CD4-positive, alpha-beta T cell treated with Interleukin-6 for 4 hours (primary cell): ENCODE measurements around the gene KBTBD8.
A peak's percentile ranks its signal among the peaks of the same experiment; 100 is the strongest.

Source experiments
- DNase-seq: peaks from one replicate; pipeline ENCODE4 v3.0.0-alpha.2; 2020; ENCODE audit warnings: mixed read lengths

The KBTBD8 gene

GRCh38 chr3:66997560-66998112 is 471 bp upstream of the KBTBD8 start:
- DNase-seq: peak; percentile 3

GRCh38 chr3:66998904-66999235 is 763 bp downstream of the KBTBD8 start:
- DNase-seq: no peak

DNA sequence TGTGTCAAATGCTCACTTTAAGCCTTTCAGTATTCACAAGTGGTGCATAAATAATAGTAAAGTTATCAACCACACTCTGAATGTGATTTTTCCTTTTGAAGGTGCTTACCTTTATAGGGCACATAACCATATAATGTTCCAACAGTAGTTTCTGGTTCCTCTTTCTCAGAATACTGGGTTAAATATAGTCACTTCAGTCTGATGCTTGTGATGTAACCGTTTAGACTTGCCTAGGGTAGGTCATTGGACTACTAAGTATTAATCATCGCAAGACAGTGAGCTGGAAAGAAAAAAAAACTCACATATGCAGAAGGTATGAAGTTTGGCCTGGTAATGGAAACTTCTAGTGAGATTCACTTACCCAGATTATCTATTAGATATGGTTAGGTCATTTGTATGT is 1.9 kb downstream of the KBTBD8 start:
- DNase-seq: no peak

DNA sequence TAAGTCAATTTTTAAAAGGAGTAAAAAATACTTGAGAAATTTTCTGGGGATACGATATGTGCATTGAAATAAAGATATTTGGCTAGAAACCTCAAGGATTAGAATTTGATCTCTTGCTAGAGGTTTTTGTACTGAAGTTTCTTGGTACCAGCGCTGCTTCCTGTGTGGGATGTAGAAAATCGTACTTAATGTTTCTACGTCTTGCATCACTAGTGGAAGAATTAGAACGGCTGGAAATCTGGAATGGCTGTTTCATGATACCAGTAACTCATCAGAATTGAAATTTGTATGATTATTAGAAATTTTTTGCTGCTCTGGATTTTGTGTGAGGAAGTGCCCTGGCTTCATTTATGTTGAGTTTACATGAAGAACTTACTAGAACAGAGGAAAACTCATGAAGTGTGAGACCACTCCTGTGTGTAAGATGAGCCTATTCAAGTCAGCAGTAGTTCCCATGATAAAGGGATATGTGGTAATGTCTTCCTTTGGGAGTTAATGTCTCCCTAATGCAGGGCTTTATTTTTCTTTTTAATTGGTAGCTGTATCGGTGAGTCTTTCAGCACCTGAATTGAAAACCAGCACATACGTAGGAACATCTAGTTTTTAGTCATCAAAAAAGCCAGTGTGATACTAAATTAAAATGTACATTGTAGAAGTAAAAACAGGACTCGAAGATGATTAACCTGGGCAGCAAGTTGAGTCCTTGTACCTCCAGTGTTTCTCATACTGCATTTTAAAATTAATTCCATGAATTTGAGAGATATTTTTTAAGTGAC is 3.2 kb downstream of the KBTBD8 start:
- peak; percentile 5 for DNase-seq

DNA sequence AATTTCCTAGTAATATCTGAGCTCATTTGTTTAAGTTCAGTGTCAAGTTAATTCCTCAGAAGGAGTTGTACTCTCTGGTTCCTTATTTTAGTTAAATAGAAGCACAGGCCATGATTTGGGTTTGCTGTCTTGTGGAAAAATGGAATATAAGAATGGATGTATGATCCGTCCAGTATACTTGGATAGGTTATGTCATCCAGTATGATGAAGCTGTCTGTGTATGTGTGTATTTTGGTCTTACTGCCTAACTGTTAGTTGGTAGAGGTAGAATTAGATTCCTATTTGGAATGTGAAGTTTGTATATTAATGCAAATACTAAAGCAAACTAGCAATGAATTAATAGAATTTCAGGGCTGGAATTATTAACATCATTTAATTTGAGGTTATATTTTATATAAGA is 7.9 kb downstream of the KBTBD8 start:
- DNase-seq: no peak

GRCh38 chr3:67006460-67006859 is 8.4 kb downstream of the KBTBD8 start:
- DNase-seq: no peak

- no peak for DNase-seq
These were observed 10.3 kb downstream of the KBTBD8 start for GRCh38 chr3:67008388-67008787.

- DNase-seq: no peak
These were observed 11.6 kb downstream of the KBTBD8 start for GRCh38 chr3:67009716-67010115.

GRCh38 chr3:67011414-67012131 is 13.5 kb downstream of the KBTBD8 start:
- no peak for DNase-seq

DNA sequence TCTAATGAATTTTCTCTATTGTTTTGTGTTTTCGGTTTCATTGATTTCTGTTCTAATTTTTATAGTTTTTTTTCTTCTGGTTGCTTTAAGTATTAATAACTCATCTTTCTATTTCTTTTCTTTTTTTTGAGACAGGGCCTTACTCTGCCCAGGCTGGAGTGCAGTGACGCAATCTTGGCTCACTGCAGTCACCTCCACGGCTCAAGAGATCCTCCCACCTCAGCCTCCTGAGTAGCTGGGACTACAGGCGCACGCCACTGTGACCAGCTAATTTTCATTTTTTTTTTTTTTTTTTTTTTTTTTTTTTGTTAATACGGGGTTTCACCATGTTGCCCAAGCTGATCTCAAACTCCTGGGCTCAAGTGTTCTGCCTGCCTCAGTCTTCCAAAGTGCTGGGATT is 14.5 kb downstream of the KBTBD8 start:
- no peak for DNase-seq

- DNase-seq: no peak
These were observed 17.8 kb downstream of the KBTBD8 start for GRCh38 chr3:67015702-67016484.

DNA sequence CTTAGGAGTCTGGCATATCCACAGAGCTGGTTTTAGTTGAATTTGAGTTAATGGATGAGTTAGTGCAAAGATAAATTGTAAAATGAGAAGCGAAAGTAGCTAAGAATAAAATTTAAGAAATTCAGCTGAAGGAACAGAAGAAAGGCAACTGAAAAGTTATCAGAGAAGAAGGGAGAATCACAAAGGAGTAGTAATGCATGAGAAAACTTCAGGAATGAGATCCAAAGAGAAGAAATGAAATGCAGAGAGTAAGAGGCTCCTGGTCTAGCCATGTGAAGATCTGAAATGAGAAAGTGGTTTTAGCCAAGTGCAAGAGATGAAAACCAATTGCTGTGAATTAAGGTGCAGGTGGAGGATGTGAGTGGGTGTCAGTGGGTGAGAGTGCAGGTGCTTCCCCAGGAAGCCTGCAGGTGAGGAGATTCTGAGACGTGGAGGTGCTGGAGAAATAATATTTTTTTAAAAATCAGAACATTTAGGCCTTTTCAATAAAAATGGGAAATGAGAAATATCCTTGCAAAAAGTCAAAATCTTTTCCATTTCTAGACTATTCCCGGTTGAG is 18.5 kb downstream of the KBTBD8 start:
- no peak for DNase-seq

GRCh38 chr3:67017211-67017610 is 19.1 kb downstream of the KBTBD8 start:
- DNase-seq: no peak

GRCh38 chr3:67018105-67018788 is 20.1 kb downstream of the KBTBD8 start:
- peak; percentile 16 for DNase-seq

DNA sequence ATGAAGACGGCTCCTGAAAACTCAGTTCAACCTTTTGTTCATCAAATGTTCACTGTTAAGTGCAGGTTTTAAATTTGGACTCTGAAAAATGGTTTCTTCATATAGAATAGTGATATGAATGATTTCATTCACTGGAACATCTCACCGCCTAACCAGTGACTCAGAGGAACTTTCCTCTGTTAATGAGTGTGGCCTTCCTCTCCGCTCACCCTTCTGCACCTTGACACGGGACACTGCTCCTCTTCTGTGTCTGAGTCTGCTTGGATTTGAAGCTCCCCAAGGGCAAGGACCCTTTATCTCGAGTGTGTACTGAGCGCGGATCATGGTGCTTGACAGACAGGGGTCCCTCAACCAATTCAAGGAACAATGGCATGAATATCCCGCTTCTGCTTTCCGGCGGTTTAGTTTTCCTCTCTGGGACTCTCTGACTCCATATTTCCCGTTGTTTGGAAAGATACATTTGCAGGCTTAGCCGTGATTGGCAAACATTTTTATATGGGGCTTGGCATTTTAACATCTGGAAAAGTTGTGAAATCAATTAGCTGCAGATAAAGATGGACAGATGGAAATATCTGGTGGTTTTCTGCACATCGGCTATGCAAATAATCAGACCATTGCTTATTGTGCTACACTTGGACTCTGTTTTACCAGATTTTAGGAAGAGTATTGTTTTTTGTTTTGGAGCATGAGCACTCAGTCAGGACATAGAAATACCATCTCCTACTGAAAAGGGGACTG is 20.9 kb downstream of the KBTBD8 start:
- DNase-seq: no peak

- no peak for DNase-seq
These were observed 30.1 kb downstream of the KBTBD8 start for GRCh38 chr3:67028001-67028784.

- no peak for DNase-seq
These were observed 33.0 kb downstream of the KBTBD8 start for GRCh38 chr3:67030785-67031740.

- no peak for DNase-seq
These were observed 33.9 kb downstream of the KBTBD8 start for GRCh38 chr3:67031986-67032385.

DNA sequence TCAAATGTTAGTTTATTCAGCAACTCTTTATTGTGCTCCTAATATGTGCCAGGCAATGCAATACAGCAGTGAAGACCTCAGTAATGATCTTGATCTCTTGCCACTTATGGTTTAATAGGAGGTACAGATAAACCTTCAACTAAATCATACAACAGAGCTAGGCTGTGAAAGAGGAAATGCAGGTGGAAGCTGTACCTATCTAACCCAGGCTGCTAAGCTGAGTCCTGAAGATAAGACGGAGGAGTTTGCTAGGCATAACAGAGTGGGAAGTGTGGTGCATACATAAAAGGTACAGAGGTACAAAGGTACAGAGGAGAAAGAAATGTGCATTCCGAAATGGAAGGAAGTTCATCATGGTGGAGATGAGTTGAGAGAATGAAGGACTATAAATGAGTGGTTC is 35.0 kb downstream of the KBTBD8 start:
- DNase-seq: no peak

GRCh38 chr3:67034371-67034770 is 36.3 kb downstream of the KBTBD8 start:
- DNase-seq: no peak
